ENCODE results near the gene XYLT1. TPM values are rescaled to one million over a fixed set of nuclear protein-coding genes. Genes with fewer than 3 reads are reported as not detected.

XYLT1 gene
- total and polyA plus RNA-seq, 2 of the 13 experiments (the other 11 are each of a cell fraction or from before 2014, with no cell fraction given), result not detected

- POLR2A ChIA-PET, result no interaction called here
- Histone ChIP-seq H2AFZ (ENCODE audit: low read length) (no peak overlapping the region), H3K4me1 (ENCODE audit: insufficient read depth, low read length) (no peaks in the 10 kb centered on the region), H3K36me3 (replicated peaks in 1 of 2; ENCODE audit: control insufficient read depth in 1 of 2, insufficient read depth in 2 of 2, low read length in 2 of 2) (no peaks in the 10 kb centered on the region), H3K27me3 (ENCODE audit: control insufficient read depth in 1 of 2, insufficient read depth in 2 of 2, low read length in 2 of 2) (no peaks in the 10 kb centered on the region; a peak in 1 of 5 replicates), H3K9me3 (ENCODE audit: low read length) (no peaks in the 10 kb centered on the region), H3K27ac (ENCODE audit: extremely low read length, insufficient read depth, low read length) (no peak overlapping the region), H3K4me2 (ENCODE audit: low read depth, low read length) (no peak overlapping the region), H4K20me1 (ENCODE audit: insufficient read depth, low read length) (no peaks in the 10 kb centered on the region), H3K9ac (ENCODE audit: insufficient read depth, low read depth, low read length) (no peak overlapping the region), H3K79me2 (ENCODE audit: insufficient read depth, low read length) (no peaks in the 10 kb centered on the region), H3K4me3 (replicated peaks in 1 of 3; ENCODE audit: insufficient read depth in 1 of 3, low read depth in 2 of 3, low read length in 3 of 3) (no peak overlapping the region)
- no peak for TF ChIP-seq FOXA3 (CRISPR knock-in tag; IDR thresholded peaks at IDR 0.05)
- TF ChIP-seq ZNF282 (IDR thresholded peaks at IDR 0.05; ENCODE audit: partially characterized antibody), result no peak
- TF ChIP-seq SMAD9 (CRISPR knock-in tag; IDR thresholded peaks at IDR 0.05), result no peak
- TF ChIP-seq FIP1L1 (IDR thresholded peaks at IDR 0.05; ENCODE audit: borderline replicate concordance, insufficient read depth, low read depth, low read length), result no peak
- TF ChIP-seq SNAPC4 (CRISPR knock-in tag; IDR thresholded peaks at IDR 0.05), result no peak
- TF ChIP-seq ZFP37 (CRISPR knock-in tag; IDR thresholded peaks at IDR 0.05; ENCODE audit: borderline replicate concordance), result no peak
- TF ChIP-seq ZNF33B (CRISPR knock-in tag; IDR thresholded peaks at IDR 0.05), result no peak
- TF ChIP-seq TMF1 (CRISPR knock-in tag; IDR thresholded peaks at IDR 0.05; ENCODE audit: low read depth), result no peak
- no peak for TF ChIP-seq ZNF83 (CRISPR knock-in tag; IDR thresholded peaks at IDR 0.05; ENCODE audit: borderline replicate concordance)
- no peak for TF ChIP-seq SAP130 (CRISPR knock-in tag; IDR thresholded peaks at IDR 0.05; ENCODE audit: low read depth)
- in situ Hi-C loops (cut with HindIII; ENCODE audit: extremely low pct_ligation_motif_present, low pct_unique_long_range_greater_than_20kb) (no loop called here), intact Hi-C loops (cut with micrococcal nuclease; ENCODE audit: unreplicated experiment) (no loop called here)
- ATAC-seq (no peak), DNase-seq (ENCODE audit: low spot score) (no peak), FAIRE-seq (no peak)
- CTCF ChIA-PET (ENCODE audit: low intra/inter-chr PET ratio, low total read pairs), result no interaction called here
- no TSS peak for BruUV-seq (replicated peaks)
- WGBS (ENCODE audit: low lambda C conversion rate), result 16% methylated on average over 6 of the region's 6 CpGs
These were observed 277.1 kb downstream of the XYLT1 start for GRCh38 chr16:17193566-17194100.

All from HepG2 (cell line).